Activated T-cell treated with anti-CD3 and anti-CD28 coated beads, Interleukin-2, amount 50 U/mL, for 72 hours (primary cell): Measurements from ENCODE around the gene PATE3. TPM values are rescaled to one million over a fixed set of nuclear protein-coding genes. Genes with fewer than 3 reads are reported as not detected.

Experiments
- ATAC-seq, 2 donors: fragments of 150-1000 bp; cut with Tn5 transposase; replicated peaks in 1 of 2; 2 replicates each; pipeline ENCODE4 v1.10.0; 2021; ENCODE audit warnings: moderate library complexity in 2 of 2, mild to moderate bottlenecking in 1 of 2
- DNase-seq, 2 donors: peaks; one replicate each; pipeline ENCODE4 v3.0.0; 2021 to 2022; ENCODE audit warnings: mixed read lengths in 1 of 2
- H3K27ac Mint-ChIP-seq: one replicate; pipeline ENCODE4 v1.8.0; 2022; ENCODE audit warnings: mild to moderate bottlenecking, moderate library complexity, mixed read lengths
- H3K27me3 Mint-ChIP-seq: one replicate; pipeline ENCODE4 v1.8.0; 2022; ENCODE audit warnings: low read depth, mixed read lengths
- H3K36me3 Mint-ChIP-seq, 2 donors: one replicate each; pipeline ENCODE4 v1.8.0; 2022; ENCODE audit warnings: mixed read lengths in 2 of 2, mild to moderate bottlenecking in 1 of 2; ENCODE audit not compliant: insufficient read depth in 2 of 2
- H3K4me1 Mint-ChIP-seq: one replicate; pipeline ENCODE4 v1.8.0; 2022; ENCODE audit warnings: low read depth, mixed read lengths
- H3K4me3 Mint-ChIP-seq, 2 donors: one replicate each; pipeline ENCODE4 v1.8.0; 2022; ENCODE audit warnings: mild to moderate bottlenecking in 2 of 2, mixed read lengths in 2 of 2, moderate library complexity in 2 of 2
- H3K9me3 Mint-ChIP-seq, 2 donors: one replicate each; pipeline ENCODE4 v1.8.0; 2022; ENCODE audit warnings: mixed read lengths in 2 of 2
- total RNA-seq, 2 donors: library from RNA; stranded (reverse); gene quantifications; one replicate each; pipeline ENCODE4 v1.2.3, GENCODE V29; 2022

PATE3 gene
- total RNA-seq, 2 donors from 2014 or later, result not detected

DNA sequence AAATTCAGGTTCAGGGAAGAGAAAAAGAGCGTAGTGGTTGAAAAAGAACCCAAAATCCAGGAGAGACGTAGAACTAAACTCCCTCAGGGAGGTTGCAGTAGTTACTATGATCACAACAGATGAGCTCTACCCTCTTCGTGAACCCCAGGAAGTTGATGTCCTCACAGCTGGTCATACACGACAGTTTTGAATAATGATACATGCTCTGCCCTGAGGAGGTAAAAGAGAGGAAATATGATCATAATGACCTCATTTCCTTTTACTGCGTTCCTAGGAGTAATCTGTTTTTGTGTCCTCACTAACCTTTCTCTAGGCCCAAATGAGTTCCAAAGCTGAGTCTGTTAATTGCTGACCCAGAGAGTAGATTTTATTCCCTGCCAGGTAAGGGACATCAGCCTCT lies 10.6 kb upstream of the PATE3 start:
- no peaks in the 10 kb centered on the region for H3K36me3 Mint-ChIP-seq
- no peak for DNase-seq
- no peaks in the 10 kb centered on the region for H3K4me1 Mint-ChIP-seq
- peaks cover 23% of the 10 kb centered on the region for H3K27me3 Mint-ChIP-seq
- no peak overlapping the region for H3K27ac Mint-ChIP-seq
- no peak for ATAC-seq
- H3K9me3 Mint-ChIP-seq, result peaks cover 0 to 4% of the 10 kb centered on the region in 2 donors
- no peak overlapping the region for H3K4me3 Mint-ChIP-seq

DNA sequence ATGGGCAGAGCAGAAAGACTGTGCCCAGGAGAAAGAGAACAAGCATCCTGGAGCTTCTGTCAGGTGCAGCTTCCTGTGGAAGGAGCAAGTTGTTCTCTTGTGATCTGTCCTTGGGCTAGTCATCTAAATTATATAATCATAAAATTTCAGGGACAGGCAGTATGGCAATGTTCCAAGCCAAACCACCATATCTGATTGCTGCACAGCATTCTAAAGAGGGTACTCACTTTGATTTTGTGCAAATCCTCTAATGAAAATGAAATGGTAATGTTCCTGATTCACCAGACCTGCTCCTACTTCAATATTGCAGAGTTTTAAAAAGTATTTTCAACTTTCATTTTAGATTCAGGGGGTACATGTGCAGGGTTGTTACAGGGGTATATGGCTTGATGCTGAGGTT lies 9.2 kb upstream of the PATE3 start, which contains the start of gene PATE2:
TSS of gene PATE2 (minus strand) at position 101 of the 400 bp plus-strand sequence. CDS start at position 46, 55 bp downstream.
- no peak for DNase-seq
- ATAC-seq, result no peak
- H3K27me3 Mint-ChIP-seq, result peaks cover 21% of the 10 kb centered on the region
- peaks cover 0 to 4% of the 10 kb centered on the region in 2 donors for H3K9me3 Mint-ChIP-seq
- H3K36me3 Mint-ChIP-seq, result no peaks in the 10 kb centered on the region
- H3K27ac Mint-ChIP-seq, result no peak within 1 kb of the TSS
- H3K4me1 Mint-ChIP-seq, result no peaks in the 10 kb centered on the region
- H3K4me3 Mint-ChIP-seq, result no peak within 1 kb of the TSS

DNA sequence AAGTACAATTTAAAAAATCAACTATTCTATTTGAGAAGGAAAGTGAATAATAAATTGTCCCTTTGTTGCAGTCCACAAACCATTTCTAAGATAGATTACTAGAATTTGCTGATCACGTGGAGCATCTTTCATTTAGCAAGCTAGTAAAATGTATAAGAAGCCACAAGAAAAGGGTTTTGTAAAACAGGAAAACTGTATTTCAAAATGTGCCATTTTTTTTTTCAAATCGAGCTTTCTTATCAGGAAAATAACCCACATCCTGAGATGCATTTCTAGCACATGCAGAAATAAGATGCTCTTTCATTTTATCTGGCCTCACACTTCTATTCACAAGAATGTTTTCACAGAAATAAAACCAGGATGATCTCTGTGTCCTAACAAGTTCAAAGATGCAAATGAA lies 3.2 kb upstream of the PATE3 start:
- H3K36me3 Mint-ChIP-seq, result no peaks in the 10 kb centered on the region
- ATAC-seq, result no peak
- peaks cover 19% of the 10 kb centered on the region for H3K27me3 Mint-ChIP-seq
- DNase-seq, result no peak
- no peaks in the 10 kb centered on the region for H3K4me1 Mint-ChIP-seq
- peaks cover 0 to 4% of the 10 kb centered on the region in 2 donors for H3K9me3 Mint-ChIP-seq
- H3K4me3 Mint-ChIP-seq, result no peak overlapping the region
- H3K27ac Mint-ChIP-seq, result no peak overlapping the region

DNA sequence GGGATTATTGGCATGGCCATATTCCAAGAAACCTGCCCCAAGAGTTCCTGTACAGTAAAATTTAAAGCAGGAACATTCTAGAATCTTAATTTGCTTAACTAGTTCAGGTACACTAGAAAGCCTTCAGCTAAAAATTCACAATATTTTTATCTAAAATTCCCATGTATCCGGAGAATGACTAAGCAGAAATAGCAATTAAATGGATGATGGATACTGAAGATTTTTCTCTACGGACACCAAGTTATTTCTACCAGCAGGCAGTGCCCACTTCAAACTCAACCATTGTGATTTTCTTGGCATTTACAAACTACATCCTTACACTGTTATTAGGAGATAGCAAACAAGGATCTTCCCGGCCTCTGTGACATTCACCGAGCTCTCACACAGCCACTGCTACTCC lies 2.9 kb downstream of the PATE3 start:
- Mint-ChIP-seq H3K4me1 (no peaks in the 10 kb centered on the region), H3K36me3 (peaks cover 0 to 1% of the 10 kb centered on the region in 2 donors), H3K9me3 (peaks cover 2 to 7% of the 10 kb centered on the region in 2 donors), H3K27ac (no peak overlapping the region), H3K27me3 (peaks cover 18% of the 10 kb centered on the region), H3K4me3 (no peak overlapping the region)
- ATAC-seq (no peak), DNase-seq (no peak)

DNA sequence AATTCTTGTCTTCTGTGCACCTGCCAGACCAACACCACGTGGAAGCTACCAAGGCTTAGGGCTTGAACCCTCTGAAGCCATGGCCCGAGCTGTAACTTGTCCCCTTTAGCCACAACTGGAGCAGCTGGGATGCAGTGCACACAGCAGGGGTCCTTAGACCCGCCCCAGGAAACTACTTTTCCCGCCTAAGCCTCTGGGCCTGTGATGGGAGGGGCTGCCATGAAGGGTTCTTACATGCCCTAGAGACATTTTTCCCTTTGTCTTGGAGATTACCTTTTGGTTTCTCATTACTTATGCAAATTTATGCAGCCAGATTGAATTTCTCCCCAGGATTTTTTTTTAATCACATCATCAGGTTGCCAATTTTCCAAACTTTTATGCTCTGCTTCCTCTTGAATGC lies 9.7 kb downstream of the PATE3 start:
- H3K27me3 Mint-ChIP-seq, result peaks cover 6% of the 10 kb centered on the region
- ATAC-seq, result no peak
- peaks cover 2 to 10% of the 10 kb centered on the region in 2 donors for H3K36me3 Mint-ChIP-seq
- no peak for DNase-seq
- no peak overlapping the region for H3K4me3 Mint-ChIP-seq
- no peak overlapping the region for H3K27ac Mint-ChIP-seq
- H3K9me3 Mint-ChIP-seq, result peaks cover 11 to 13% of the 10 kb centered on the region in 2 donors
- H3K4me1 Mint-ChIP-seq, result no peaks in the 10 kb centered on the region

DNA sequence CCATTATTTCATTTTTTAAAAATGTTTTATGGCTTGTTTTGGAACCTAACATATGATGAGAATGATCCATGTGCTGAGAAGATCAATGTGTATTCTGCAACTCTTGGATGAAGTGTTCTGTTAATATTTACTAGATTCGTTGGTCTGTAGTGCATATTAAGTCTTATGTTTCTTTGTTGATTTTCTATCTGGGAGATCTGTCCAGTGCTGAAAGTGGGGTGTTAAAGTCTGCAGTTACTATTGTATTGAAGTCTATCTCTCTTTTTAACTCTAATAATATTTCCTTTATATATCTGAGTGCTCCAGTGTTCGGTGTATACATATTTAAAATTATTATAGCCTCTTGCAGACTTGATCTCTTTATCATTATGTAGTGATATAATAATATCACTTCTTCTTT lies 11.9 kb downstream of the PATE3 start:
- no peak for ATAC-seq
- H3K9me3 Mint-ChIP-seq, result peaks cover 12 to 15% of the 10 kb centered on the region in 2 donors

DNA sequence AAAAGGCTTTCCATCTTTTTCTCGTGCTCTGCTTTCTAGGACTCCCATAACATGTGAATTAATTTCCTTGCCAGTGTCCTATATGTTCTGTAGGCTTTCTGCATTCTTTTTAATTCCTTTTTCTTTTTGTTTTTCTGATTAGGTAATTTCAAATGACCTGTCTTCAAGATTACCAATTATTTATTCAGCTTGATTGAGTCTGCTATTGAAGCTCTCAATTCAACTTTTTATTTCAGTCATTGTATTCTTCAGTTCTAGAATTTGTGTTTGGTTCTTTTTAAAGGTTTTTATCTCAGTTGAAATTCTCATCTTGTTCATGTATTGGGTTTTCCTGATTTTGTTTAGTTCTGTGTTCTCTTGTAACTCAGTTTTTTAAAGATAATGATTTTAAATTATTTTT lies 14.5 kb downstream of the PATE3 start:
- no peak overlapping the region for H3K27ac Mint-ChIP-seq
- no peak for ATAC-seq
- H3K27me3 Mint-ChIP-seq, result no peaks in the 10 kb centered on the region
- H3K4me1 Mint-ChIP-seq, result no peaks in the 10 kb centered on the region
- no peak overlapping the region for H3K4me3 Mint-ChIP-seq
- peaks cover 12 to 15% of the 10 kb centered on the region in 2 donors for H3K9me3 Mint-ChIP-seq
- H3K36me3 Mint-ChIP-seq, result peaks cover 4 to 10% of the 10 kb centered on the region in 2 donors
- no peak for DNase-seq

More for the DNA sequence above, 11.9 kb downstream of the PATE3 start:
- DNase-seq, result no peak
- peaks cover 4 to 10% of the 10 kb centered on the region in 2 donors for H3K36me3 Mint-ChIP-seq
- no peaks in the 10 kb centered on the region for H3K4me1 Mint-ChIP-seq
- no peaks in the 10 kb centered on the region for H3K27me3 Mint-ChIP-seq
- H3K4me3 Mint-ChIP-seq, result no peak overlapping the region
- no peak overlapping the region for H3K27ac Mint-ChIP-seq

DNA sequence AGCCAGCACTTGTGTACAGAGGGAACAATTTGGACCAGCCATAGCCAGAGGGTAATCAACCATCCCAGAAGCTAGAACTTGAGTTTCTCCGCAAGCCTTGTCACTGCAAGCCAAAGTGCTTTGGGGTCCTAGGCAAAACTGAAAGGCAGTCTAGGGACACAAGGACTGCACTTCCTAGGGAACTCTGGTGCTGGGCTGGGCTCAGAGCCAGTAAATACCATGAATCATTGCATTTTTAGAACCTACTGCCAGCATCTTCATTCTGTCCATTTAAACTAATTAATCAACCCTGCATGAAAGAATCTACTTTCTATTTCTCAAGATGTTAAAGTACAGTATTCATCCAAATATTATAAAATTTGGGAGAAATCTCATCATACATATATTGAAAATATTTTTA lies 20.0 kb downstream of the PATE3 start:
- Mint-ChIP-seq H3K4me3 (no peak overlapping the region), H3K4me1 (no peaks in the 10 kb centered on the region), H3K27ac (no peak overlapping the region), H3K36me3 (no peaks in the 10 kb centered on the region), H3K27me3 (no peaks in the 10 kb centered on the region), H3K9me3 (peaks cover 3 to 5% of the 10 kb centered on the region in 2 donors)
- no peak for ATAC-seq
- no peak for DNase-seq

DNA sequence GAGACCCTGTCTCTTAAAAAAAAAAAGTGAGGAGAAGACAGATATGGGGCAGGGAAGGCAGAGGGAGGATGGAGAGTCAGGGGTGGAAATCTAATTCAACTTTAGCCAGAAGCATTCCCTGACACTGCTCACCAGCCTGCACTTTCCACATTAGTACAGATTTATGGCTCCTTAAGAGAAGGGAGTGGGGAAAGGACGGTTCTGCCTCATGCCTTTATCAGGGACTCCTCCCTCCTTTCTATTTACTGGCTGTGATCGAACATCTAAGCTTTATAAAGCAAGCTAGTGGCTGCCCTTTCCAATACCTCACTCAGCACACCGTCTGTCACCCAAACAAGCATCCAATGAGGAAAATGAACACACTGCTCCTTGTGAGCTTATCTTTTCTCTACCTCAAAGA lies 45.1 kb downstream of the PATE3 start, which contains the start of gene PATE4:
TSS of gene PATE4 (plus strand) at position 301 of the 400 bp plus-strand sequence. CDS start at position 345, 44 bp downstream.
- no peak within 1 kb of the TSS for H3K4me3 Mint-ChIP-seq
- H3K27ac Mint-ChIP-seq, result no peak within 1 kb of the TSS
- no peak for ATAC-seq
- H3K36me3 Mint-ChIP-seq, result no peaks in the 10 kb centered on the region
- no peaks in the 10 kb centered on the region for H3K4me1 Mint-ChIP-seq
- peaks cover 0 to 8% of the 10 kb centered on the region in 2 donors for H3K9me3 Mint-ChIP-seq
- H3K27me3 Mint-ChIP-seq, result peaks cover 35% of the 10 kb centered on the region
- DNase-seq, result no peak

DNA sequence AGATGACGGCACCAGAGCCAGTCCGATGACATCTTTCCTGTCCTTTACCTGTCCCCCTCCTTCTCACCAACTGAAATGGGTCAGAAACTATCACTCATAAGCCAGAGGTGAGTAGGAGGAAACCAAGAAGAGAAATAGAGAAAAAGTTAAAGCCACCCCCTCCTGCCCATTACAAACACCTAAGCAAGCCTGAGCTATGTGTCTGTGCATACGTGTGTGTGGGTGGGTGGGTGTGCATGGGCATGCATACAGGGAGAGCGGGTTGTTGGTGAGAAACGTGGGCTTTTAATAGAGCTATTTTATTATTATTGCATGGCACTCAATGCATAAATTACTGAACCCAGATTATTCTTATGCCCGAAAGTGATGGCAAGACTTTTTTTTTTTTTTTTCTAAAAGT lies 47.8 kb downstream of the PATE3 start:
- no peak overlapping the region for H3K4me3 Mint-ChIP-seq

More for the DNA sequence above, 47.8 kb downstream of the PATE3 start:
- Mint-ChIP-seq H3K9me3 (peaks cover 0 to 4% of the 10 kb centered on the region in 2 donors), H3K27ac (no peak overlapping the region), H3K27me3 (peaks cover 37% of the 10 kb centered on the region), H3K4me1 (no peaks in the 10 kb centered on the region), H3K36me3 (no peaks in the 10 kb centered on the region)
- ATAC-seq (no peak), DNase-seq (no peak)

Other genes with a start within 250 kb of the PATE3 start
- gene EI24, start 218.7 kb upstream of the PATE3 start, total RNA-seq, result 10 to 100 TPM; 27.4 to 35.6 TPM
- 100 to 1,000 TPM; 121 to 123 TPM for gene STT3A, start 195.3 kb upstream of the PATE3 start, total RNA-seq
- gene CHEK1, start 163.0 kb upstream of the PATE3 start, total RNA-seq, result 100 to 1,000 TPM; 135 to 180 TPM
- under 1 TPM in 1 of 2 donors, not detected in 1; 0.23 TPM for gene ACRV1, start 107.3 kb upstream of the PATE3 start, total RNA-seq
- not detected for gene PATE1, start 41.8 kb upstream of the PATE3 start, total RNA-seq
- gene PATE2, start 9.3 kb upstream of the PATE3 start, total RNA-seq, result under 1 TPM in 1 of 2 donors, not detected in 1; 0.14 TPM
- gene PATE4, start 45.2 kb downstream of the PATE3 start, total RNA-seq, result not detected
- gene HYLS1, start 99.5 kb downstream of the PATE3 start, total RNA-seq, result 1 to 10 TPM; 8.9 to 9.7 TPM
- 10 to 100 TPM; 14.0 to 17.5 TPM for gene PUS3, start 115.1 kb downstream of the PATE3 start, total RNA-seq
- under 1 TPM; 0.32 to 0.38 TPM for gene DDX25, start 116.4 kb downstream of the PATE3 start, total RNA-seq
- not detected for gene VSIG10L2, start 157.9 kb downstream of the PATE3 start, total RNA-seq